Fibroblast of the aortic adventitia (primary cell): Measurements from ENCODE around the gene UGT1A9. TPM values are rescaled to one million over a fixed set of nuclear protein-coding genes. Genes with fewer than 3 reads are reported as not detected.
A peak's percentile ranks its signal among the peaks of the same experiment; 100 is the strongest.

Source experiments
- DNase-seq: peaks from one replicate; pipeline ENCODE4 v3.0.0-alpha.2; 2010; ENCODE audit warnings: low read depth
- H3K4me3 ChIP-seq: 2 replicates; pipeline ENCODE4 v1.5.1; 2011; ENCODE audit warnings: low read depth, mild to moderate bottlenecking, control low read depth, low read length, moderate library complexity
- total RNA-seq: library from RNA; depleted of rRNA; stranded (reverse); fragments of >200 nt; gene quantifications from 2 replicates; pipeline ENCODE4 v1.2.3, GENCODE V29; 2012; ENCODE audit warnings: low replicate concordance
- TF ChIP-seq, protein P1 (sequence below): IDR thresholded peaks from 2 replicates; pipeline ENCODE4 v1.5.1; 2011; ENCODE audit warnings: mild to moderate bottlenecking, low read length, control low read depth, inconsistent platforms; ENCODE audit not compliant: insufficient read depth

Gene UGT1A9
- total RNA-seq, 1 donor, result not detected

- H3K4me3 ChIP-seq, result no peak overlapping the region
- TF ChIP-seq, protein P1, sequence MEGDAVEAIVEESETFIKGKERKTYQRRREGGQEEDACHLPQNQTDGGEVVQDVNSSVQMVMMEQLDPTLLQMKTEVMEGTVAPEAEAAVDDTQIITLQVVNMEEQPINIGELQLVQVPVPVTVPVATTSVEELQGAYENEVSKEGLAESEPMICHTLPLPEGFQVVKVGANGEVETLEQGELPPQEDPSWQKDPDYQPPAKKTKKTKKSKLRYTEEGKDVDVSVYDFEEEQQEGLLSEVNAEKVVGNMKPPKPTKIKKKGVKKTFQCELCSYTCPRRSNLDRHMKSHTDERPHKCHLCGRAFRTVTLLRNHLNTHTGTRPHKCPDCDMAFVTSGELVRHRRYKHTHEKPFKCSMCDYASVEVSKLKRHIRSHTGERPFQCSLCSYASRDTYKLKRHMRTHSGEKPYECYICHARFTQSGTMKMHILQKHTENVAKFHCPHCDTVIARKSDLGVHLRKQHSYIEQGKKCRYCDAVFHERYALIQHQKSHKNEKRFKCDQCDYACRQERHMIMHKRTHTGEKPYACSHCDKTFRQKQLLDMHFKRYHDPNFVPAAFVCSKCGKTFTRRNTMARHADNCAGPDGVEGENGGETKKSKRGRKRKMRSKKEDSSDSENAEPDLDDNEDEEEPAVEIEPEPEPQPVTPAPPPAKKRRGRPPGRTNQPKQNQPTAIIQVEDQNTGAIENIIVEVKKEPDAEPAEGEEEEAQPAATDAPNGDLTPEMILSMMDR, result no peak
- DNase-seq, result peak; percentile 25
These were observed 7.5 kb downstream of the UGT1A9 start for GRCh38 chr2:233679196-233679595.

GRCh38 chr2:233680361-233681045 lies 8.8 kb downstream of the UGT1A9 start:
- H3K4me3 ChIP-seq, result no peak overlapping the region
- TF ChIP-seq, protein P1, result no peak
- DNase-seq, result no peak

GRCh38 chr2:233681521-233682099 lies 9.9 kb downstream of the UGT1A9 start, which contains the start of gene UGT1A7:
UGT1A7 (plus strand) TSS chr2:233681901; CDS start chr2:233681938, 37 bp downstream.
- H3K4me3 ChIP-seq, result no peak within 1 kb of the TSS
- TF ChIP-seq, protein P1, result no peak
- DNase-seq, result no peak

DNA sequence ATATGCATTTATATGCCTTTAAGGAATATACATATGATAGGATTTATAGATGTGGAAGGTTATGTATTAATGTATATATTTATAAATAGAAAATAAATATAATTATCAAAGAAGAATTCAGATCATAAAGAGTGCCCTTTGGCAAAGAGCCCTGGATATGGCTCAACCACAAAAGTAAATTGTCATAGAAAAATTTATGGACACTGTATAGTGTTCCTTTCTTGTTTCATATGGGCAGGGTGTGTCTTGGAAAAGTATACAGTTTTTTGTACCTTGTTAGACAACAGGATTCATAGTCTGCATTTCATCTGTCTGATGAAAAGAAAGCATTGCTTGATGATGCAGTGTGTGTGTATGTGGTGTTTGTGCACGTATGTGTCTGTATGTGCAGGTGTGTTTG lies 12.9 kb downstream of the UGT1A9 start:
- DNase-seq, result no peak
- H3K4me3 ChIP-seq, result no peak overlapping the region
- TF ChIP-seq, protein P1, result no peak

GRCh38 chr2:233686928-233687327 lies 15.2 kb downstream of the UGT1A9 start:
- no peak for DNase-seq
- TF ChIP-seq, protein P1, result no peak
- no peak overlapping the region for H3K4me3 ChIP-seq

- DNase-seq, result no peak
- TF ChIP-seq, protein P1, result no peak
- no peak overlapping the region for H3K4me3 ChIP-seq
These were observed 16.6 kb downstream of the UGT1A9 start for GRCh38 chr2:233688341-233688740.
